Measurements from ENCODE around the gene DUSP15. TPM values are rescaled to one million over a fixed set of nuclear protein-coding genes. Genes with fewer than 3 reads are reported as not detected.
"Not testable (repeated sequence)": the region's sequence is repeated elsewhere in the genome, so short reads cannot be mapped to it uniquely, and the experiment has no call there.

Gene DUSP15
- total RNA-seq, 4 donors from 2014 or later = 0.53 to 19.8 (median 2.3) TPM

- DNase-seq = no peak
These were observed 54.7 kb downstream of the DUSP15 start for GRCh38 chr20:31815408-31816188.

GRCh38 chr20:31814142-31814541, 56.2 kb downstream of the DUSP15 start:
- not testable (repeated sequence) for H3K27me3 ChIP-seq, H3K4me3 ChIP-seq, DNase-seq, H3K36me3 ChIP-seq, H3K4me1 ChIP-seq, H3K27ac ChIP-seq, H3K9me3 ChIP-seq

More at GRCh38 chr20:31815408-31816188, 54.7 kb downstream of the DUSP15 start:
- H3K4me3 ChIP-seq = no peak overlapping the region
- no peak overlapping the region for H3K27ac ChIP-seq
- no peaks in the 10 kb centered on the region for H3K27me3 ChIP-seq
- no peaks in the 10 kb centered on the region for H3K9me3 ChIP-seq
- no peak for TF ChIP-seq CTCF (IDR thresholded peaks at IDR 0.05)
- TF ChIP-seq POLR2A (IDR thresholded peaks at IDR 0.05) = no peak
- H3K4me1 ChIP-seq = no peaks in the 10 kb centered on the region
- no peaks in the 10 kb centered on the region for H3K36me3 ChIP-seq

- no peaks in the 10 kb centered on the region for H3K27me3 ChIP-seq
- no peaks in the 10 kb centered on the region for H3K36me3 ChIP-seq
- DNase-seq = no peak
- H3K4me3 ChIP-seq = no peak overlapping the region
- H3K4me1 ChIP-seq = no peaks in the 10 kb centered on the region
- no peaks in the 10 kb centered on the region for H3K9me3 ChIP-seq
- H3K27ac ChIP-seq = no peak overlapping the region
- TF ChIP-seq CTCF (IDR thresholded peaks at IDR 0.05) = no peak
- TF ChIP-seq POLR2A (IDR thresholded peaks at IDR 0.05) = no peak
These were observed 56.7 kb downstream of the DUSP15 start for GRCh38 chr20:31813611-31814010.

- TF ChIP-seq CTCF (IDR thresholded peaks at IDR 0.05) (no peak), POLR2A (IDR thresholded peaks at IDR 0.05) (no peak)
- H3K27me3 ChIP-seq = no peaks in the 10 kb centered on the region
- H3K4me1 ChIP-seq = no peaks in the 10 kb centered on the region
- H3K36me3 ChIP-seq = no peaks in the 10 kb centered on the region
- no peaks in the 10 kb centered on the region for H3K9me3 ChIP-seq
- DNase-seq = no peak
- H3K27ac ChIP-seq = no peak overlapping the region
- H3K4me3 ChIP-seq = no peak overlapping the region
These were observed 58.3 kb downstream of the DUSP15 start for GRCh38 chr20:31811796-31812728.

- Histone ChIP-seq H3K27me3 (no peaks in the 10 kb centered on the region), H3K36me3 (no peaks in the 10 kb centered on the region), H3K27ac (no peak overlapping the region), H3K9me3 (no peaks in the 10 kb centered on the region), H3K4me3 (no peak overlapping the region), H3K4me1 (no peaks in the 10 kb centered on the region)
- TF ChIP-seq CTCF (IDR thresholded peaks at IDR 0.05) (no peak), POLR2A (IDR thresholded peaks at IDR 0.05) (no peak)
- no peak for DNase-seq
These were observed 59.1 kb downstream of the DUSP15 start for GRCh38 chr20:31811198-31811597.

Small RNAs within 50 kb of the gene (small RNA-seq; reads per million reads assigned to genes)
- gene RNU1-94P = 0 to 0.06 reads per million in 2 donors

Other genes starting within 250 kb of the DUSP15 start
- gene COX4I2, start 232.6 kb downstream of the DUSP15 start, total RNA-seq = 1 to 10 TPM in 1 of 4 donors, not detected in 3; 2.5 TPM
- gene BCL2L1, start 147.7 kb downstream of the DUSP15 start, total RNA-seq = 100 to 1,000 TPM in 3 of 4 donors, 10 to 100 TPM in 1; 85.0 to 185 (median 144) TPM
- 10 to 100 TPM in 1 of 4 donors, 1 to 10 TPM in 3; 4.4 to 26.4 (median 9.3) TPM for gene TPX2, start 131.2 kb downstream of the DUSP15 start, total RNA-seq
- gene MYLK2, start 51.2 kb downstream of the DUSP15 start, total RNA-seq = under 1 TPM in 1 of 4 donors, not detected in 3; 0.57 TPM
- not detected for gene FOXS1, start 24.9 kb downstream of the DUSP15 start, total RNA-seq
- gene TTLL9, start 107 bp upstream of the DUSP15 start, total RNA-seq = 1 to 10 TPM in 1 of 4 donors, under 1 TPM in 1, not detected in 2; 0.47 to 1.7 TPM
- gene PDRG1, start 81.5 kb upstream of the DUSP15 start, total RNA-seq = 1 to 10 TPM; 5.1 to 6.6 (median 6.2) TPM
- under 1 TPM in 1 of 4 donors, not detected in 3; 0.38 TPM for gene XKR7, start 97.6 kb upstream of the DUSP15 start, total RNA-seq
- 1 to 10 TPM in 3 of 4 donors, under 1 TPM in 1; 0.88 to 8.3 (median 3.9) TPM for gene CCM2L, start 139.9 kb upstream of the DUSP15 start, total RNA-seq
- 10 to 100 TPM in 3 of 4 donors, 1 to 10 TPM in 1; 8.0 to 56.1 (median 10.5) TPM for gene HCK, start 181.7 kb upstream of the DUSP15 start, total RNA-seq
- 10 to 100 TPM; 28.9 to 59.5 (median 45.5) TPM for gene TM9SF4, start 239.2 kb upstream of the DUSP15 start, total RNA-seq

Data from Peyer's patch (tissue), 4 donors.